Measurements from ENCODE around the gene ZNF101. TPM values are rescaled to one million over a fixed set of nuclear protein-coding genes. Genes with fewer than 3 reads are reported as not detected.

Gene ZNF101
- total RNA-seq, 4 donors from 2014 or later: 7.2 to 13.6 (median 7.8) TPM

- Histone ChIP-seq H3K4me1 (no peaks in the 10 kb centered on the region), H3K27me3 (no peaks in the 10 kb centered on the region), H3K4me3 (no peak overlapping the region), H3K36me3 (peaks cover 15% of the 10 kb centered on the region), H3K9me3 (peaks cover 79% of the 10 kb centered on the region), H3K27ac (no peak overlapping the region)
- TF ChIP-seq POLR2A (IDR thresholded peaks at IDR 0.05) (no peak), EP300 (IDR thresholded peaks at IDR 0.05) (no peak), POLR2AphosphoS5 (IDR thresholded peaks at IDR 0.05) (no peak), CTCF (IDR thresholded peaks at IDR 0.05) (no peak)
- DNase-seq (ENCODE audit: low spot score in 2 of 2): no peak
- WGBS: 91% methylated on average over 6 of the region's 6 CpGs
These were observed 36.2 kb downstream of the ZNF101 start for GRCh38 chr19:19704836-19705235.

GRCh38 chr19:19710506-19710905 lies 41.9 kb downstream of the ZNF101 start:
- Histone ChIP-seq H3K27me3 (no peaks in the 10 kb centered on the region), H3K4me3 (no peak overlapping the region), H3K27ac (no peak overlapping the region), H3K36me3 (peaks cover 42% of the 10 kb centered on the region), H3K9me3 (peaks cover 95% of the 10 kb centered on the region), H3K4me1 (no peaks in the 10 kb centered on the region)
- no peak for DNase-seq (ENCODE audit: low spot score in 2 of 2)
- 100% methylated on average over 2 of the region's 2 CpGs for WGBS
- TF ChIP-seq CTCF (IDR thresholded peaks at IDR 0.05) (no peak), EP300 (IDR thresholded peaks at IDR 0.05) (no peak)

GRCh38 chr19:19711306-19711933 lies 42.8 kb downstream of the ZNF101 start:
- no peaks in the 10 kb centered on the region for H3K27me3 ChIP-seq
- no peak overlapping the region for H3K4me3 ChIP-seq
- TF ChIP-seq POLR2AphosphoS5 (IDR thresholded peaks at IDR 0.05) (no peak), CTCF (IDR thresholded peaks at IDR 0.05) (no peak), EP300 (IDR thresholded peaks at IDR 0.05) (no peak), POLR2A (IDR thresholded peaks at IDR 0.05) (no peak)
- H3K4me1 ChIP-seq: no peaks in the 10 kb centered on the region
- H3K27ac ChIP-seq: no peak overlapping the region
- peaks cover 46% of the 10 kb centered on the region for H3K36me3 ChIP-seq
- 97% methylated on average over 14 of the region's 14 CpGs for WGBS
- H3K9me3 ChIP-seq: peaks cover 95% of the 10 kb centered on the region
- no peak for DNase-seq (ENCODE audit: low spot score in 2 of 2)

GRCh38 chr19:19711934-19712828 lies 43.5 kb downstream of the ZNF101 start:
- H3K27me3 ChIP-seq: no peaks in the 10 kb centered on the region
- TF ChIP-seq POLR2AphosphoS5 (IDR thresholded peaks at IDR 0.05) (no peak), POLR2A (IDR thresholded peaks at IDR 0.05) (no peak), CTCF (IDR thresholded peaks at IDR 0.05) (no peak), EP300 (IDR thresholded peaks at IDR 0.05) (no peak)
- no peaks in the 10 kb centered on the region for H3K4me1 ChIP-seq
- peaks cover 95% of the 10 kb centered on the region for H3K9me3 ChIP-seq
- H3K27ac ChIP-seq: no peak overlapping the region
- DNase-seq (ENCODE audit: low spot score in 2 of 2): no peak
- 97% methylated on average over 10 of the region's 10 CpGs for WGBS
- H3K36me3 ChIP-seq: peaks cover 53% of the 10 kb centered on the region
- no peak overlapping the region for H3K4me3 ChIP-seq

- H3K36me3 ChIP-seq: peaks cover 22% of the 10 kb centered on the region
- 98% methylated on average over 2 of the region's 2 CpGs for WGBS
- TF ChIP-seq POLR2A (IDR thresholded peaks at IDR 0.05): no peak
These were observed 51.2 kb downstream of the ZNF101 start for GRCh38 chr19:19719798-19720197.

More at GRCh38 chr19:19719798-19720197, 51.2 kb downstream of the ZNF101 start:
- Histone ChIP-seq H3K27me3 (no peaks in the 10 kb centered on the region), H3K9me3 (peaks cover 63% of the 10 kb centered on the region), H3K4me3 (no peak overlapping the region), H3K4me1 (no peaks in the 10 kb centered on the region), H3K27ac (no peak overlapping the region)
- no peak for DNase-seq (ENCODE audit: low spot score in 2 of 2)

All from suprapubic skin (tissue), 4 donors.